ENCODE data around the gene CD300A.

CD300A gene

GRCh38 chr17:74430706-74431567, 35.5 kb upstream of the CD300A start:
- peak overlapping the region; percentile 84 to 91 for H3K4me3 ChIP-seq
- H3K36me3 ChIP-seq: no peaks in the 10 kb centered on the region
- peaks cover 0 to 74% (median 47%) of the 10 kb centered on the region in 4 donors for H3K4me1 ChIP-seq
- peak; percentile 87 to 98 for DNase-seq
- no peaks in the 10 kb centered on the region for H3K9me3 ChIP-seq
- intact Hi-C loops (cut with DNase I; ENCODE audit: low total_unique reads): no loop called here
- TF ChIP-seq, protein P1, sequence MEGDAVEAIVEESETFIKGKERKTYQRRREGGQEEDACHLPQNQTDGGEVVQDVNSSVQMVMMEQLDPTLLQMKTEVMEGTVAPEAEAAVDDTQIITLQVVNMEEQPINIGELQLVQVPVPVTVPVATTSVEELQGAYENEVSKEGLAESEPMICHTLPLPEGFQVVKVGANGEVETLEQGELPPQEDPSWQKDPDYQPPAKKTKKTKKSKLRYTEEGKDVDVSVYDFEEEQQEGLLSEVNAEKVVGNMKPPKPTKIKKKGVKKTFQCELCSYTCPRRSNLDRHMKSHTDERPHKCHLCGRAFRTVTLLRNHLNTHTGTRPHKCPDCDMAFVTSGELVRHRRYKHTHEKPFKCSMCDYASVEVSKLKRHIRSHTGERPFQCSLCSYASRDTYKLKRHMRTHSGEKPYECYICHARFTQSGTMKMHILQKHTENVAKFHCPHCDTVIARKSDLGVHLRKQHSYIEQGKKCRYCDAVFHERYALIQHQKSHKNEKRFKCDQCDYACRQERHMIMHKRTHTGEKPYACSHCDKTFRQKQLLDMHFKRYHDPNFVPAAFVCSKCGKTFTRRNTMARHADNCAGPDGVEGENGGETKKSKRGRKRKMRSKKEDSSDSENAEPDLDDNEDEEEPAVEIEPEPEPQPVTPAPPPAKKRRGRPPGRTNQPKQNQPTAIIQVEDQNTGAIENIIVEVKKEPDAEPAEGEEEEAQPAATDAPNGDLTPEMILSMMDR (IDR thresholded peaks at IDR 0.05): no peak
- H3K27me3 ChIP-seq: no peaks in the 10 kb centered on the region
- peak overlapping the region; percentile 93 to 100 for H3K27ac ChIP-seq

DNA sequence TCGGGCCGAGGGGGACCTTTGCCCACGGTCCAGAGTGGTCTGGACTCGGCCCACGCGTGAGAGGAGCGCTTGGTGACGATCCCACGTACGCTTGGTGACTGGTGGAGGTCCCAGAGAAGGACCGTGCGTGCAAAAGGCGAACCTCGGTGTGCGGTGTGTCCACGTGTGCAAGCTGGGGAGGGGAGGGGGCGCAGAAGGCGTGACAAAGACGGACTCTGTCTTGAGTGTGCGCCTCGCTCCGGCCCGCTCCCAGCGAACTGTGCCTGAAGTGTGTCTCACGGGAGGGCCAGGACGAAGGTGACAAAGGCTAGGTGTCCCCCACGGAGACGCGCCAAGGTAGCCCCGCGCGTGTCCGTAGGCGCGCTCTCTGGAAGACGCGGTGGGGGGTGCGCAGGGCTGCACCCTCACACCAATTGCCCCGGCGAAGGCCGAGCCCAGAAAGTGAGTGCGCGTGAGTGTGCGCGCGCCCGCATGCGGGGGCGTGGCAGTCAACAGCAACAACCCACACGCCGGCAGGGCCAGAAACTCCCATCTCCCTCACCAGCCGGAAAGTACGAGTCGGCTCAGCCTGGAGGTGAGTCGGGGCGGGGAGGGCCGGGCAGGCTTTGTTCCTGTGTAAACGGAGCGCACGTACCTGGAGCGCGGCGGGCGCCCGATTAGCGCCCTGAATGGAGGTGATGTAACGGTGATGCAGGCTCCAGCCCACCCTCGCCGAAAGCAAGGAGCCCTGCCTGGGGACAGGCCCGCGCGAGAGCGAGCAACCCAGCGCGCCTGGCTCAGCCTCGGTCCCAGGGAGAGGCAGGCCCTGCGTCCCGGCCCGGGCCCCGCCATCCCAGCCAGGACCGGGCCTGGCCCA, 34.6 kb upstream of the CD300A start, which contains the start of gene GPRC5C:
TSS of gene GPRC5C (plus strand) at position 521 of the 856 bp plus-strand sequence. CDS start 7,689 bp downstream, outside the sequence.
- TF ChIP-seq, protein P1 (IDR thresholded peaks at IDR 0.05): no peak
- Histone ChIP-seq H3K36me3 (no peaks in the 10 kb centered on the region), H3K4me3 (peak within 1 kb of the TSS; percentile 84 to 91), H3K4me1 (peaks cover 0 to 74% (median 51%) of the 10 kb centered on the region in 4 donors), H3K27ac (peak within 1 kb of the TSS; percentile 93 to 100), H3K27me3 (no peaks in the 10 kb centered on the region), H3K9me3 (no peaks in the 10 kb centered on the region)
- intact Hi-C loops (cut with DNase I; ENCODE audit: low total_unique reads): no loop called here
- DNase-seq: peak; percentile 81 to 92

DNA sequence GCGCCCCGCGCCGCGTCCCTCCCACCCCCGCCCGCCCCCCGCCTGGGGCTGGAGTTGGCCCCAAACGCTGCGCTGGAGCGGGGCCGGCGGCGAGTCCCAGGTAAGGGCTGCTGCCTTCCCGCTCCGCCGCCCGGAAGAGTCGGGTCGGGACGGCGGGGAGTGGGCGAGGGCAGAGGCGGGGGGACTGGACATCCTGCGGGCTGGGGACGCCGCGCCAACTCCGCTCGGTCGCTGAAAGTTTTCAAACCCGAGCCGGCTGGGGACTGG, 34.1 kb upstream of the CD300A start:
- peak overlapping the region; percentile 93 to 100 for H3K27ac ChIP-seq
- peak overlapping the region; percentile 84 to 91 for H3K4me3 ChIP-seq
- TF ChIP-seq, protein P1 (IDR thresholded peaks at IDR 0.05): no peak
- intact Hi-C loops (cut with DNase I; ENCODE audit: low total_unique reads): no loop called here
- peaks cover 0 to 72% (median 46%) of the 10 kb centered on the region in 4 donors for H3K4me1 ChIP-seq
- no peaks in the 10 kb centered on the region for H3K36me3 ChIP-seq
- no peaks in the 10 kb centered on the region for H3K27me3 ChIP-seq
- no peak for DNase-seq
- no peaks in the 10 kb centered on the region for H3K9me3 ChIP-seq

DNA sequence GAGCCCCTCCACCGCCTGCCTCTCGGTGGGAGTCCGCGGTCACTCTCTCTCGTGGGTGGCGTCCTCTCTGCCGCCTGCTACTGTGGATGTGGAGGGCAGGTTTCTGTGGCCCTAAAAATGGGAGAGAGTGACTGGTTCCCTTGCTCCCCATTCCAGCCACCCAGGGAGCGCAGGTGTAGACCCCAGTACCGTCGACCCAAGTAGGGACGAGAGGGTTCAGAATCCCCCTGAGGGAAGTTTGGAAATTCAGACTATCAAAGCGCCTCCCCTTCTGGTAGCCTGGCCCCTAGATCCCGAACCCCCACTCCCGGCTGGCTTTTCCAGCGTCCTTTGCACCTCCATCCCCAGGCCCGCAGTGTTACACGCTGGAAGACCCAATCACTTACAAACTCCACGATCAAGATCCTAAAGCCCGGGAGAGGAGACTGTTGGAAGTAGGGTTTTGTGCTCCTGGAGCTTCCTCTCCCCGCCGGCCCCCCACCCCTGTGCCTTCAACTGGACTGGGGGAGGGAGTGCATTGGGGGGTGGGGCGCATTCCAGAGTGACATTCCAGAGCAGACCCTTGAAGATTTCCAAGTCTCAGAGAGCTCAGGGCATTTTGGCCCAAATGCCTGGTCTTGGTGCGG, 33.6 kb upstream of the CD300A start:
- Histone ChIP-seq H3K27me3 (no peaks in the 10 kb centered on the region), H3K27ac (peak overlapping the region; percentile 93 to 100), H3K4me1 (peaks cover 0 to 67% (median 41%) of the 10 kb centered on the region in 4 donors), H3K4me3 (peak overlapping the region; percentile 84 to 91), H3K36me3 (no peaks in the 10 kb centered on the region), H3K9me3 (peaks cover 0 to 3% (median 0%) of the 10 kb centered on the region in 3 donors)
- intact Hi-C loops (cut with DNase I; ENCODE audit: low total_unique reads): no loop called here
- no peak for DNase-seq
- TF ChIP-seq, protein P1 (IDR thresholded peaks at IDR 0.05): no peak

- TF ChIP-seq, protein P1 (IDR thresholded peaks at IDR 0.05): peak; percentile 29 to 34
- Histone ChIP-seq H3K4me1 (peaks cover 0 to 60% (median 37%) of the 10 kb centered on the region in 4 donors), H3K27ac (peak overlapping the region; percentile 93 to 100), H3K27me3 (no peaks in the 10 kb centered on the region), H3K36me3 (no peaks in the 10 kb centered on the region), H3K4me3 (peak overlapping the region; percentile 84 to 91), H3K9me3 (peaks cover 0 to 4% (median 0%) of the 10 kb centered on the region in 3 donors)
- intact Hi-C loops (cut with DNase I; ENCODE audit: low total_unique reads): no loop called here
- DNase-seq: peak in 1 of 2 donors; percentile 82
Observed at GRCh38 chr17:74433421-74434121, 32.9 kb upstream of the CD300A start.
